ENCODE measurements around the gene MRPL34.
A peak's percentile ranks its signal among the peaks of the same experiment; 100 is the strongest.

The MRPL34 gene

GRCh38 chr19:17304386-17305215, 1.1 kb upstream of the MRPL34 start:
- no peaks in the 10 kb centered on the region for H3K27me3 ChIP-seq (ENCODE audit: insufficient read depth, poor library complexity, severe bottlenecking)
- no peak overlapping the region; the same call in 1 of the 2 replicates for H3K27ac ChIP-seq (replicated peaks)
- TF ChIP-seq POLR2AphosphoS5 (IDR thresholded peaks at IDR 0.05; ENCODE audit: low read depth) (no peak), SPI1 (IDR thresholded peaks at IDR 0.05; ENCODE audit: borderline replicate concordance, low read depth) (no peak), CTCF (IDR thresholded peaks at IDR 0.05; ENCODE audit: insufficient read depth, low read length) (no peak), GABPA (IDR thresholded peaks at IDR 0.05; ENCODE audit: low read depth) (no peak), REST (IDR thresholded peaks at IDR 0.05; ENCODE audit: insufficient replicate concordance, low read depth) (no peak)
- no peak overlapping the region for H3K4me3 ChIP-seq (replicated peaks; ENCODE audit: insufficient read depth, low read length)
- no peak for DNase-seq (ENCODE audit: low read depth in 1 of 2, low spot score in 1 of 2)

- H3K27ac ChIP-seq (replicated peaks) = peak overlapping the region; percentile 25; the same call in 1 of the 2 replicates
- no peak for DNase-seq (ENCODE audit: low read depth in 1 of 2, low spot score in 1 of 2)
These were observed 506 bp upstream of the MRPL34 start for GRCh38 chr19:17305216-17305516.

More at GRCh38 chr19:17305216-17305516, 506 bp upstream of the MRPL34 start:
- H3K4me3 ChIP-seq (replicated peaks; ENCODE audit: insufficient read depth, low read length) = no peak overlapping the region
- no peaks in the 10 kb centered on the region for H3K27me3 ChIP-seq (ENCODE audit: insufficient read depth, poor library complexity, severe bottlenecking)
- TF ChIP-seq SPI1 (IDR thresholded peaks at IDR 0.05; ENCODE audit: borderline replicate concordance, low read depth) = no peak
- TF ChIP-seq REST (IDR thresholded peaks at IDR 0.05; ENCODE audit: insufficient replicate concordance, low read depth) = no peak
- no peak for TF ChIP-seq POLR2AphosphoS5 (IDR thresholded peaks at IDR 0.05; ENCODE audit: low read depth)
- TF ChIP-seq GABPA (IDR thresholded peaks at IDR 0.05; ENCODE audit: low read depth) = no peak
- no peak for TF ChIP-seq CTCF (IDR thresholded peaks at IDR 0.05; ENCODE audit: insufficient read depth, low read length)
